ENCODE results near the gene RAB3GAP2. TPM values are rescaled to one million over a fixed set of nuclear protein-coding genes. Genes with fewer than 3 reads are reported as not detected.
A peak's percentile ranks its signal among the peaks of the same experiment; 100 is the strongest.
"Not testable (repeated sequence)": the region's sequence is repeated elsewhere in the genome, so short reads cannot be mapped to it uniquely, and the experiment has no call there.

RAB3GAP2 gene
- total and polyA plus RNA-seq, 4 experiments from 2014 or later: 24.1 to 44.9 (median 37.8) TPM

- H3K9me3 ChIP-seq (ENCODE audit: control insufficient read depth in 1 of 2, low read length in 2 of 2); H3K27ac Mint-ChIP-seq; DNase-seq; POLR2A ChIA-PET (ENCODE audit: partially characterized antibody); H3K4me3 ChIP-seq (ENCODE audit: low read length in 2 of 2); intact Hi-C loops (cut with micrococcal nuclease); CTCF ChIA-PET (ENCODE audit: partially characterized antibody); H3K27me3 ChIP-seq (ENCODE audit: insufficient read depth, low read length); H3K27me3 Mint-ChIP-seq; H3K27ac ChIP-seq (ENCODE audit: low read depth, low read length); H3K4me1 ChIP-seq (ENCODE audit: insufficient read depth, low read length); H3K4me3 Mint-ChIP-seq; H3K9me3 Mint-ChIP-seq; H3K4me1 Mint-ChIP-seq: not testable (repeated sequence)
- peaks cover 71 to 74% of the 10 kb centered on the region in 2 donors for H3K36me3 Mint-ChIP-seq
- peaks cover 42% of the 10 kb centered on the region for H3K36me3 ChIP-seq (ENCODE audit: insufficient read depth, low read length)
Measured at GRCh38 chr1:220169887-220170286, 102.4 kb downstream of the RAB3GAP2 start.

GRCh38 chr1:220166853-220167252, 105.4 kb downstream of the RAB3GAP2 start:
- Histone ChIP-seq H3K27ac (ENCODE audit: low read depth, low read length) (no peak overlapping the region), H3K36me3 (ENCODE audit: insufficient read depth, low read length) (peaks cover 38% of the 10 kb centered on the region), H3K4me1 (ENCODE audit: insufficient read depth, low read length) (no peaks in the 10 kb centered on the region), H3K9me3 (ENCODE audit: control insufficient read depth in 1 of 2, low read length in 2 of 2) (no peaks in the 10 kb centered on the region), H3K27me3 (ENCODE audit: insufficient read depth, low read length) (no peaks in the 10 kb centered on the region), H3K4me3 (ENCODE audit: low read length in 2 of 2) (no peak overlapping the region)
- Mint-ChIP-seq H3K9me3 (peaks cover 0 to 4% (median 0%) of the 10 kb centered on the region in 8 donors), H3K27me3 (no peaks in the 10 kb centered on the region), H3K27ac (peak overlapping the region in 1 of 7 donors; percentile 9), H3K4me1 (no peaks in the 10 kb centered on the region), H3K4me3 (no peak overlapping the region), H3K36me3 (peaks cover 61 to 63% of the 10 kb centered on the region in 2 donors)
- DNase-seq: no peak
- intact Hi-C loops (cut with micrococcal nuclease): no loop called here
- ChIA-PET CTCF (ENCODE audit: partially characterized antibody) (interaction anchor here (0.6 to 0.9 kb wide), 2 partner anchors 22 to 32 kb away, joined by 3 read pairs; no protein-coding TSS in a partner anchor), POLR2A (ENCODE audit: partially characterized antibody) (no interaction called here)

GRCh38 chr1:220164517-220164916, 107.7 kb downstream of the RAB3GAP2 start:
- H3K27ac Mint-ChIP-seq: no peak overlapping the region
- Histone ChIP-seq H3K9me3 (ENCODE audit: control insufficient read depth in 1 of 2, low read length in 2 of 2) (no peaks in the 10 kb centered on the region), H3K27me3 (ENCODE audit: insufficient read depth, low read length) (no peaks in the 10 kb centered on the region), H3K4me1 (ENCODE audit: insufficient read depth, low read length) (no peaks in the 10 kb centered on the region), H3K27ac (ENCODE audit: low read depth, low read length) (no peak overlapping the region), H3K4me3 (ENCODE audit: low read length in 2 of 2) (no peak overlapping the region), H3K36me3 (ENCODE audit: insufficient read depth, low read length) (peaks cover 24% of the 10 kb centered on the region)
- no peaks in the 10 kb centered on the region for H3K9me3 Mint-ChIP-seq
- ChIA-PET CTCF (ENCODE audit: partially characterized antibody) (interaction anchor here (1.4 to 1.6 kb wide), 2 partner anchors 21 to 26 kb away, joined by 3 read pairs; no protein-coding TSS in a partner anchor), POLR2A (ENCODE audit: partially characterized antibody) (no interaction called here)
- DNase-seq: no peak
- H3K4me3 Mint-ChIP-seq: no peak overlapping the region
- intact Hi-C loops (cut with micrococcal nuclease): no loop called here
- H3K27me3 Mint-ChIP-seq: no peaks in the 10 kb centered on the region
- H3K4me1 Mint-ChIP-seq: peaks cover 0 to 4% (median 0%) of the 10 kb centered on the region in 4 donors
- H3K36me3 Mint-ChIP-seq: peaks cover 51 to 54% of the 10 kb centered on the region in 2 donors

- Mint-ChIP-seq H3K4me3 (no peak overlapping the region), H3K36me3 (peaks cover 48 to 50% of the 10 kb centered on the region in 2 donors), H3K27me3 (no peaks in the 10 kb centered on the region), H3K9me3 (no peaks in the 10 kb centered on the region), H3K27ac (peak overlapping the region in 1 of 7 donors; percentile 64), H3K4me1 (peaks cover 0 to 5% (median under 1%) of the 10 kb centered on the region in 4 donors)
- ChIA-PET CTCF (ENCODE audit: partially characterized antibody) (interaction anchor here (1.4 to 1.6 kb wide), 2 partner anchors 21 to 26 kb away, joined by 3 read pairs; no protein-coding TSS in a partner anchor), POLR2A (ENCODE audit: partially characterized antibody) (no interaction called here)
- no peak overlapping the region for H3K4me3 ChIP-seq (ENCODE audit: low read length in 2 of 2)
- no peaks in the 10 kb centered on the region for H3K9me3 ChIP-seq (ENCODE audit: control insufficient read depth in 1 of 2, low read length in 2 of 2)
- no peaks in the 10 kb centered on the region for H3K4me1 ChIP-seq (ENCODE audit: insufficient read depth, low read length)
- no peak overlapping the region for H3K27ac ChIP-seq (ENCODE audit: low read depth, low read length)
- H3K27me3 ChIP-seq (ENCODE audit: insufficient read depth, low read length): no peaks in the 10 kb centered on the region
- H3K36me3 ChIP-seq (ENCODE audit: insufficient read depth, low read length): peaks cover 20% of the 10 kb centered on the region
- intact Hi-C loops (cut with micrococcal nuclease): no loop called here
- no peak for DNase-seq
Measured at GRCh38 chr1:220164116-220164515, 108.1 kb downstream of the RAB3GAP2 start.

- POLR2A ChIA-PET (ENCODE audit: partially characterized antibody): interaction anchor here (0.6 kb wide), 1 partner anchor 31 kb away, joined by 3 read pairs; no protein-coding TSS in a partner anchor
- Histone ChIP-seq H3K36me3 (ENCODE audit: insufficient read depth, low read length) (peaks cover 18% of the 10 kb centered on the region), H3K27ac (ENCODE audit: low read depth, low read length) (no peak overlapping the region), H3K27me3 (ENCODE audit: insufficient read depth, low read length) (no peaks in the 10 kb centered on the region), H3K9me3 (ENCODE audit: control insufficient read depth in 1 of 2, low read length in 2 of 2) (no peaks in the 10 kb centered on the region), H3K4me1 (ENCODE audit: insufficient read depth, low read length) (peaks cover 19% of the 10 kb centered on the region), H3K4me3 (ENCODE audit: low read length in 2 of 2) (no peak overlapping the region)
- DNase-seq: no peak
- Mint-ChIP-seq H3K4me3 (no peak overlapping the region), H3K4me1 (peaks cover 21 to 30% (median 25%) of the 10 kb centered on the region in 4 donors), H3K27me3 (no peaks in the 10 kb centered on the region), H3K9me3 (no peaks in the 10 kb centered on the region), H3K36me3 (peaks cover 51 to 56% of the 10 kb centered on the region in 2 donors), H3K27ac (peak overlapping the region in 1 of 7 donors; percentile 42)
- intact Hi-C loops (cut with micrococcal nuclease): no loop called here
- CTCF ChIA-PET (ENCODE audit: partially characterized antibody): no interaction called here
Measured at GRCh38 chr1:220160027-220160426, 112.2 kb downstream of the RAB3GAP2 start.

- H3K4me1 ChIP-seq (ENCODE audit: insufficient read depth, low read length): peaks cover 19% of the 10 kb centered on the region
- H3K36me3 ChIP-seq (ENCODE audit: insufficient read depth, low read length): peaks cover 18% of the 10 kb centered on the region
- peaks cover 52 to 55% of the 10 kb centered on the region in 2 donors for H3K36me3 Mint-ChIP-seq
- no peaks in the 10 kb centered on the region for H3K27me3 Mint-ChIP-seq
- POLR2A ChIA-PET (ENCODE audit: partially characterized antibody): interaction anchor here (0.5 kb wide), 1 partner anchor 98 kb away, joined by 4 read pairs; no protein-coding TSS in a partner anchor
- DNase-seq: no peak
- no peaks in the 10 kb centered on the region for H3K9me3 ChIP-seq (ENCODE audit: control insufficient read depth in 1 of 2, low read length in 2 of 2)
- no peaks in the 10 kb centered on the region for H3K27me3 ChIP-seq (ENCODE audit: insufficient read depth, low read length)
- H3K4me3 Mint-ChIP-seq: no peak overlapping the region
- CTCF ChIA-PET (ENCODE audit: partially characterized antibody): interaction anchor here (1.5 kb wide), 1 partner anchor 9 kb away, joined by 3 read pairs; no protein-coding TSS in a partner anchor
- no peak overlapping the region for H3K27ac Mint-ChIP-seq
- peaks cover 21 to 30% (median 25%) of the 10 kb centered on the region in 4 donors for H3K4me1 Mint-ChIP-seq
- no peaks in the 10 kb centered on the region for H3K9me3 Mint-ChIP-seq
- H3K27ac ChIP-seq (ENCODE audit: low read depth, low read length): no peak overlapping the region
- no peak overlapping the region for H3K4me3 ChIP-seq (ENCODE audit: low read length in 2 of 2)
- intact Hi-C loops (cut with micrococcal nuclease): no loop called here
Measured at GRCh38 chr1:220159041-220159440, 113.2 kb downstream of the RAB3GAP2 start.

DNA sequence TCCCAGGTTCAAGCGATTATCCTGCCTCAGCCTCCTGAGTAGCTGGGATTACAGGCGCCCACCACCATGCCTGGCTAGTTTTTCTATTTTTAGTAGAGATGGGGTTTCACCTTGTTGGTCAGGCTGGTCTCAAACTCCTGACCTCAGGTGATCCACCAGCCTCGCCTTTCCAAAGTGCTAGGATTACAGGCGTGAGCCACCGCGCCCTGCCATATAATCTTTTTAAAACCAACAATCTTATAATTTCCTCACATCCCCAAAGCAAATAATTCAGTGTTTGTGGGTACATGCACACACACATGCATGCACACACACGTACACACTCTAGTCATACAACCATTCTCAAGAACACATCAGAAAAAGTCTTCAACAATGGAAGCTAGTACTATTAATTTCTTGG, 113.7 kb downstream of the RAB3GAP2 start:
- Mint-ChIP-seq H3K4me3 (peak overlapping the region in 2 of 8 donors; percentile 2 to 24), H3K27ac (peak overlapping the region in 3 of 7 donors; percentile 53 to 72 (median 59)), H3K4me1 (peaks cover 21 to 30% (median 25%) of the 10 kb centered on the region in 4 donors), H3K36me3 (peaks cover 52 to 57% of the 10 kb centered on the region in 2 donors)
- intact Hi-C loops (cut with micrococcal nuclease); H3K27ac ChIP-seq (ENCODE audit: low read depth, low read length); DNase-seq; H3K27me3 Mint-ChIP-seq; H3K9me3 ChIP-seq (ENCODE audit: control insufficient read depth in 1 of 2, low read length in 2 of 2); H3K27me3 ChIP-seq (ENCODE audit: insufficient read depth, low read length); H3K9me3 Mint-ChIP-seq; H3K4me3 ChIP-seq (ENCODE audit: low read length in 2 of 2): not testable (repeated sequence)
- CTCF ChIA-PET (ENCODE audit: partially characterized antibody): interaction anchor here (1.5 kb wide), 1 partner anchor 9 kb away, joined by 3 read pairs; no protein-coding TSS in a partner anchor
- POLR2A ChIA-PET (ENCODE audit: partially characterized antibody): interaction anchor here (0.5 kb wide), 1 partner anchor 99 kb away, joined by 4 read pairs; no protein-coding TSS in a partner anchor
- H3K36me3 ChIP-seq (ENCODE audit: insufficient read depth, low read length): peaks cover 18% of the 10 kb centered on the region
- peaks cover 19% of the 10 kb centered on the region for H3K4me1 ChIP-seq (ENCODE audit: insufficient read depth, low read length)

Measured in CD4-positive, alpha-beta memory T cell (primary cell).